ENCODE results near the gene CST9.

- TF ChIP-seq EP300 (IDR thresholded peaks at IDR 0.05; ENCODE audit: borderline replicate concordance): no peak
- no peak for TF ChIP-seq MAX (IDR thresholded peaks at IDR 0.05)
- TF ChIP-seq EGR1 (IDR thresholded peaks at IDR 0.05): no peak
- no peak for TF ChIP-seq CEBPB (IDR thresholded peaks at IDR 0.05)
- no peak for TF ChIP-seq USF1 (IDR thresholded peaks at IDR 0.05)
- TF ChIP-seq REST (IDR thresholded peaks at IDR 0.05; ENCODE audit: low read depth): no peak
- TF ChIP-seq TAF1 (IDR thresholded peaks at IDR 0.05; ENCODE audit: low read depth): no peak
- no peak for TF ChIP-seq ZBTB7A (IDR thresholded peaks at IDR 0.05; ENCODE audit: low read depth)
- no peak for TF ChIP-seq RAD21 (IDR thresholded peaks at IDR 0.05; ENCODE audit: low read depth)
- no peak for TF ChIP-seq TEAD4 (IDR thresholded peaks at IDR 0.05)
- no peak for TF ChIP-seq YY1 (IDR thresholded peaks at IDR 0.05; ENCODE audit: low read depth)
- TF ChIP-seq FOXM1 (IDR thresholded peaks at IDR 0.05; ENCODE audit: borderline replicate concordance, low read depth): no peak
- TF ChIP-seq CREB1 (IDR thresholded peaks at IDR 0.05; ENCODE audit: low read depth): no peak
Observed at GRCh38 chr20:23568320-23568970, 37.3 kb downstream of the CST9 start, which contains the start of gene CST9L.

All from Ishikawa (cell line).